Measurements from ENCODE around the gene MAGEB2.
"Not testable (repeated sequence)": the region's sequence is repeated elsewhere in the genome, so short reads cannot be mapped to it uniquely, and the experiment has no call there.

MAGEB2 gene, protein sequence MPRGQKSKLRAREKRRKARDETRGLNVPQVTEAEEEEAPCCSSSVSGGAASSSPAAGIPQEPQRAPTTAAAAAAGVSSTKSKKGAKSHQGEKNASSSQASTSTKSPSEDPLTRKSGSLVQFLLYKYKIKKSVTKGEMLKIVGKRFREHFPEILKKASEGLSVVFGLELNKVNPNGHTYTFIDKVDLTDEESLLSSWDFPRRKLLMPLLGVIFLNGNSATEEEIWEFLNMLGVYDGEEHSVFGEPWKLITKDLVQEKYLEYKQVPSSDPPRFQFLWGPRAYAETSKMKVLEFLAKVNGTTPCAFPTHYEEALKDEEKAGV

DNA sequence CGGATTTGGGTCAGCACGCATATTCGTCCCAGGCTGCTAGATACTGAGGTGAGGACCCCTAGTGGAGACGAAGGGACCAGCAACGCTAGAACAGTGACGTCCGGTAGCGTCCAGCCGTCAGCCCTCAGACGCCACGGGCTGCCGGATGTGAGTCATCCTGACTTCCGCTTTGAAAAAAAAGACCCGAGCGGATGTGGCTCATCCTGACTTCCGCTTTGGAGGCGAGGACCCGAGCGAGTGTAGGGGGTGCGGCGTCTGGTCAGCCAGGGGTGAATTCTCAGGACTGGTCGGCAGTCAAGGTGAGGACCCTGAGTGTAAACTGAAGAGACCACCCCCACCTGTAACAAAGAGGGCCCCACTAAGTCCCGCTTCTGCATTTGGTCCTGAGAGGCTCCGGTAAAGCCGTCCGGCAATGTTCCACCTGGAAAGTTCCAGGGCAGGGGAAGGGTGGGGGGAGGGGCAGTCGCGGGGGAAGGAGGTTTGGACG is at the start of gene MAGEB2:
Gene MAGEB2 (plus strand): TSS at position 207 of the 487 bp plus-strand sequence. CDS start 3,018 bp downstream, outside the sequence.
- DNase-seq = no peak

- DNase-seq = no peak
Measured at GRCh38 chrX:30170900-30171299, 44.5 kb upstream of the MAGEB2 start.

GRCh38 chrX:30181353-30181752 is 34.0 kb upstream of the MAGEB2 start:
- no peak for DNase-seq

- DNase-seq = no peak
Measured at GRCh38 chrX:30183554-30183953, 31.8 kb upstream of the MAGEB2 start.

DNA sequence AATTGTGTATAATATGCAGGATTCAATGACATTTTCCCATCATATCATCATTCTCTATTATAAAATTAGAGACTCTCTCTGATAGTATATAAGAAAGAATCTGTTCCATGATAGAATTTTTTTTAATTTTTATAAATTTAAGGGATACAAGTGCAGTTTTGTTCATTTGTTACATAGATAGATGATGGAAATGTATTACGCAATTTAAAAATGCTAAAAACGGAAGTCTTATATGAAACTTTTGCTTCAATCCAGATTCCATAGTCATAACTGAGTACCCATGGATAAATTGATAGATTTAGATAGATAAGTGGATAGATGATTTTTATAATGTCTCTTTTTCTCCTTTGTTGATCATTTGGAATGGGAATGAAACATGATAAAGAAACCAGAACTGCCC is 24.9 kb upstream of the MAGEB2 start:
- DNase-seq = no peak

DNA sequence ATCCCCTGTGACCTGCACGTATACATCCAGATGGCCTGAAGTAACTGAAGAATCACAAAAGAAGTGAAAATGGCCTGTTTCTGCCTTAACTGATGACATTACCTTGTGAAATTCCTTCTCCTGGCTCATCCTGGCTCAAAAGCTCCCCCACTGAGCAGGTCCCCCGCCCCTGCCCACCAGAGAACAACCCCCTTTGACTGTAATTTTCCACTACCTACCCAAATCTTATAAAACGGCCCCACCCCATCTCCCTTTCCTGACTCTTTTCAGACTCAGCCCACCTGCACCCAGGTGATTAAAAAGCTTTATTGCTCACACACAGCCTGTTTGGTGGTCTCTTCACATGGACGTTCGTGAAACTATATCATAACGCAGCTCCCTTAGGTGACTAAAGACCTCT is 21.5 kb upstream of the MAGEB2 start:
- not testable (repeated sequence) for DNase-seq

- DNase-seq = no peak
Measured at GRCh38 chrX:30196322-30196721, 19.0 kb upstream of the MAGEB2 start.

GRCh38 chrX:30212172-30212571 is 3.2 kb upstream of the MAGEB2 start:
- DNase-seq = no peak

- no peak for DNase-seq
Measured at GRCh38 chrX:30217465-30217864, 2.1 kb downstream of the MAGEB2 start.

GRCh38 chrX:30219372-30219771 is 4.0 kb downstream of the MAGEB2 start:
- no peak for DNase-seq

GRCh38 chrX:30220661-30221060 is 5.3 kb downstream of the MAGEB2 start:
- DNase-seq = no peak

GRCh38 chrX:30224536-30224935 is 9.2 kb downstream of the MAGEB2 start:
- no peak for DNase-seq

DNA sequence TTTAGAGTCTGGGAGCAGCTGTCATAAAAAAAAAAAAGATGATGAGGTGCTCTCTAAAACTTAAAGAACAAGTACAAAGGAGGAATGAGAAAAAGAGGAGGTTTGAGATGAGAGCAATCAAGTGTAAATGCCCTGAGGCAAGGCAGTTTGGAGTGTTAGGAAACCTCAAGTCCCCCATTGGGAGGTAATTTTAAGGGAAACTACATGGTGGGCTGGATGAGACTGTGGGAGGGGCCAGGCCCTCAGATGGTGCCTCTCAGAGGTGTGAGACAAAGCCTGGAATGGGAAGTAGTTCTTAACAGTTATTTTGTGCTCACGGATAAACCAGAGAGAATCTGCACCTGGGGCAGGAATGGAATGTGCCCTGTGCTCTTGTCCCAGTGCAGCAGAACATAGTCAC is 13.2 kb downstream of the MAGEB2 start:
- no peak for DNase-seq

- DNase-seq = no peak
Measured at GRCh38 chrX:30230395-30230794, 15.0 kb downstream of the MAGEB2 start, which contains the start of gene MAGEB3. Gene MAGEB3 (plus strand): TSS chrX:30230657. CDS start chrX:30235925, 5,268 bp downstream.

GRCh38 chrX:30241724-30242415 is 26.5 kb downstream of the MAGEB2 start, which contains the start of gene MAGEB4:
Gene MAGEB4 (plus strand): TSS chrX:30242000. CDS start chrX:30242136, 136 bp downstream.
- DNase-seq = no peak

DNA sequence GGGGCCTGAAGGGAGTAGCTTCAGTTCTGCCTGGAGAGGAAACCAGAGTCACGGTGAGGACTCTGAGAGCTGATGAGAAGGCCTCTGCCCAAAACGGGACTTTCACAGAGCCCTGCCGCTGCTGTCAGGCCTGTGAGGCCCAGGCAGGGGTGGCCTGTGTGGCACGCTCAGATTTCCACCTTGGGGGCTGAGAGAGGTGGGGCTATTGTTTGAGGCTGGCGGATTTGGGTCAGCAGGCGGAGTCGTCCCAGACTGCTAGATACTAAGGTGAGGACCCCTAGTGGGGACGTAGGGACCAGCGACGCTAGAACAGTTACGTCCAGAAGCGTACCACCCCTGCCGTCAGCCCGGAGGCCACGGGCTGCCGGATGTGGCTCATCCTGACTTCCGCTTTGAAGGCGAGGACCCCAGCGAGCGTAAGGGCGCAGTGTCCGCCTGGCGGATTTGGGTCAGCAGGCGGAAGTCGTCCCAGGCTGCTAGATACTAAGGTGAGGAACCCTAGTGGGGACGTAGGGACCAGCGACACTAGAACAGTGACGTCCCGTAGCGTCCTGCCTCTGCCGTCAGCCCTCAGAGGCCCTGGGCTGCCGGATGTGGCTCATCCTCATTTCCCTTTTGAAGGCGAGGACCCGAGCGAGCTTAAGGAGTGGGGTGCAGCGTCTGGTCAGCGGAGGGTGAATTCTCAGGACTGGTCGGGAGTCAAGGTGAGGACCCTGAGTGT is 31.6 kb downstream of the MAGEB2 start, which contains the start of gene MAGEB1:
Gene MAGEB1 (plus strand): TSS at position 378 of the 721 bp plus-strand sequence. CDS start 3,348 bp downstream, outside the sequence.
- DNase-seq = no peak

DNA sequence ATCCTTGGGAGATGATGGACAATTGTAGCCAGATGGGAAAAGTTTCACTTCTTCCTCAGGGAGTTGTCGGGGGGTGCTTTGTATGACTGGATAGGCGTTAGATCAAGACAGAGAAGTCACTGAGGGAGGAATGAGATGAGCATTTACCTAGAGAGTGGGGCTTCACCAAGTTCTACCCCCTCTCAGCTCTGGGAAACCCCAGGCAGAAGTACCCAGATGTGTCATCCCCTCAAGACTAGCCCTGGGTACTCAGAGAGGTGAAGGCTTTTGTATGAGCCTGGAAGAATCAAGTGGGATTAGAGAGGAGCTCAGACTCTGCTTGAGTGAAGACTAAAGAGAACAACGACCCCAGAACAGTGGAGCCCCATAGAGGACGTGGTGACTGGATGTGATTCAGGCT is 33.5 kb downstream of the MAGEB2 start:
- DNase-seq = no peak

- DNase-seq = no peak
Measured at GRCh38 chrX:30253257-30253656, 37.9 kb downstream of the MAGEB2 start.

GRCh38 chrX:30259927-30260326 is 44.6 kb downstream of the MAGEB2 start:
- DNase-seq = no peak

DNA sequence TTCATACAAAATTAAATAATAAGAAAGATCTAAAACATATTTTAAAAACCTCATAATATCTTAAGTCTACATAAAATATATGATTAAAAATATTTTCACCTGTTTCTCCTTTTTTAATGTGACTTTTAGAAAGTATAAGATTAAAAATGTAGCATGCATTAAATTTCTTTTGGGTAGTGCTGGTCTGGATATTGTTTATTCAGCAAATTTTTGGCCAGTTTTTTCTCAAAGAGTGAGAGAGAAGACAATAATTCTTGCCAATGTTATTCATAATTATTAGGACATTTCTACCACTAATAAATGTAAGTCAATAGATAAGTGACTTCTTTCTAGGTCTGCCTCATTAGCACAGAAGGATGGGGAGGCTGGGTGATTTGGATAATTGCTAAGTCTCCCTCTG is 45.6 kb downstream of the MAGEB2 start:
- DNase-seq = no peak

DNA sequence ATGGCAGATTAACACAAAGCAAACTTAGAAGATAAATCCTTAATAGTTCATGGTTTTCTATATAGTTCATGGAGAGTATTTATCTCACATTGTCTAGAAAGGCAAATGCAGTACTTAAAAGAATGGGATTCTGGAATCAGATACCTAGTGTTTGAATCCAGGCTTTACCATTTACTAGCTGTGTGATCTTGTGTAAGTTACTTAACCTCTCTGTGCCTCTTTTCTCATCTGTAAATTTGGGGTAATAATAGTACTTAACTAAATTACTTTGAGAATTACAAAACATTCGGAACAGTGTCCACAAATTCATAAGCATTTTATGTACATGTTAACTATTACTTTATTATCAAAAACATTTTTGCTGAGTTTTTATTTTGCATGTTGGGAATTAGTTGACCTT is 47.4 kb downstream of the MAGEB2 start:
- DNase-seq = no peak
